ENCODE measurements around the gene TMEM63B. TPM values are rescaled to one million over a fixed set of nuclear protein-coding genes. Genes with fewer than 3 reads are reported as not detected.

The TMEM63B gene
- polyA plus RNA-seq, 2 of the 4 experiments (the other 2 are of a cell fraction) = 21.6 to 24.0 TPM

- TF ChIP-seq EP300 (IDR thresholded peaks at IDR 0.05) (no peak), TFCP2L1 (CRISPR knock-in tag; IDR thresholded peaks at IDR 0.05) (no peak), E2F6 (IDR thresholded peaks at IDR 0.05; ENCODE audit: borderline replicate concordance, low read depth) (no peak)
These were observed 21.2 kb upstream of the TMEM63B start (continued) for GRCh38 chr6:44105993-44106740.

- ChIA-PET CTCF (interaction anchor here (0.6 to 1.5 kb wide), 4 partner anchors 9 to 231 kb away, joined by 3 to 4 read pairs (median 3); no protein-coding TSS in a partner anchor), POLR2A (no interaction called here)
These were observed 20.3 kb upstream of the TMEM63B start for GRCh38 chr6:44107017-44107416.

GRCh38 chr6:44108471-44108870 is 18.9 kb upstream of the TMEM63B start:
- FAIRE-seq (no peak), ATAC-seq (no peak), DNase-seq (ENCODE audit: low read depth in 1 of 2, low spot score in 1 of 2) (no peak)
- 100% methylated on average over 1 of the region's 1 CpG for WGBS (ENCODE audit: missing lambda C conversion rate)
- CTCF ChIA-PET = interaction anchor here (0.8 to 6.7 kb wide), 4 partner anchors 8 to 148 kb away, joined by 3 to 30 read pairs (median 3); no protein-coding TSS in a partner anchor
- Histone ChIP-seq H3K27ac (no peak overlapping the region), H3K4me2 (no peak overlapping the region), H3K4me1 (no peaks in the 10 kb centered on the region), H3K4me3 (no peak overlapping the region), H3K9me3 (no peaks in the 10 kb centered on the region)
- POLR2A ChIA-PET = no interaction called here
- TF ChIP-seq MAFK (IDR thresholded peaks at IDR 0.05; ENCODE audit: partially characterized antibody) = no peak
- no peak for TF ChIP-seq HOXB13 (CRISPR knock-in tag; IDR thresholded peaks at IDR 0.05; ENCODE audit: low read depth)
- no peak for TF ChIP-seq HEYL (CRISPR knock-in tag; IDR thresholded peaks at IDR 0.05)
- TF ChIP-seq MAX (IDR thresholded peaks at IDR 0.05) = no peak
- TF ChIP-seq USF2 (IDR thresholded peaks at IDR 0.05) = no peak
- no peak for TF ChIP-seq GATA3 (IDR thresholded peaks at IDR 0.05; ENCODE audit: borderline replicate concordance)
- no peak for TF ChIP-seq EHF (CRISPR knock-in tag; IDR thresholded peaks at IDR 0.05)
- no peak for TF ChIP-seq SREBF2 (IDR thresholded peaks at IDR 0.05)
- no peak for TF ChIP-seq ESRRA (IDR thresholded peaks at IDR 0.05; ENCODE audit: borderline replicate concordance, low read length)
- no peak for TF ChIP-seq RCOR1 (IDR thresholded peaks at IDR 0.05; ENCODE audit: low read depth, low read length)
- TF ChIP-seq BCL3 (IDR thresholded peaks at IDR 0.05) = no peak
- no peak for TF ChIP-seq HMGXB4 (CRISPR knock-in tag; IDR thresholded peaks at IDR 0.05; ENCODE audit: borderline replicate concordance)

More at GRCh38 chr6:44107017-44107416, 20.3 kb upstream of the TMEM63B start:
- H3K4me2 ChIP-seq = no peak overlapping the region
- TF ChIP-seq FOSB (CRISPR knock-in tag; IDR thresholded peaks at IDR 0.05) = no peak
- no peak for TF ChIP-seq CEBPB (IDR thresholded peaks at IDR 0.05)
- no peak for TF ChIP-seq ZFP36 (IDR thresholded peaks at IDR 0.05; ENCODE audit: borderline replicate concordance, partially characterized antibody)
- TF ChIP-seq HEYL (CRISPR knock-in tag; IDR thresholded peaks at IDR 0.05) = no peak
- TF ChIP-seq ELK1 (IDR thresholded peaks at IDR 0.05; ENCODE audit: low read depth, low read length) = no peak
- TF ChIP-seq REST (IDR thresholded peaks at IDR 0.05) = no peak
- H3K27ac ChIP-seq = no peak overlapping the region
- no peaks in the 10 kb centered on the region for H3K9me3 ChIP-seq
- H3K4me1 ChIP-seq = no peaks in the 10 kb centered on the region
- DNase-seq (ENCODE audit: low read depth in 1 of 2, low spot score in 1 of 2) (no peak), FAIRE-seq (no peak), ATAC-seq (no peak)
- WGBS (ENCODE audit: missing lambda C conversion rate) = 91% methylated on average over 4 of the region's 5 CpGs
- H3K4me3 ChIP-seq = no peak overlapping the region
